ENCODE measurements around the gene SEL1L2. TPM values are rescaled to one million over a fixed set of nuclear protein-coding genes. Genes with fewer than 3 reads are reported as not detected.
A peak's percentile ranks its signal among the peaks of the same experiment; 100 is the strongest.

Gene SEL1L2
- total and polyA plus RNA-seq, 4 donors: 0.95 to 6.3 TPM; not detected in 2

DNA sequence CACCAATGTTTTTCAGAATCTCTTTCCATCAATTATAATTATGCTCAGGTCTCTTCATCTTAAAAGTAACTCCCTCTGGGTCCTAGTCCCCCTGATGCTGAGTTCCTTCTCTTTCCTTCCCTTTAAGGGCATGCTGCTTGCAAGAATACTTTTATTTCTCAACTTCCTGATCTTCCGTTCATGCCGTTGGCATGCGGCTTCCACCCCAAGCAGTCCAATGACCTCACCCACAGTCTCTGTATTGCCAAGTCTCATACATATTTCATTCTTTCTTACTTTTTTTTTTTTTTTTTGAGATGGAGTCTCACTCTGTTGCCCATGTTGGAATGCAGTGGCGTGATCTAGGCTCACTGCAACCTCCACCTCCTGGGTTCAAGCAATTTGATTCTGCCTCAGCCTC is 122.1 kb downstream of the SEL1L2 start:
- Histone ChIP-seq H3K4me1 (ENCODE audit: control insufficient read depth in 1 of 2, insufficient read depth in 2 of 2, low read length in 2 of 2) (peaks cover 0 to 8% of the 10 kb centered on the region in 2 donors), H3K9me3 (ENCODE audit: control insufficient read depth, low read length) (no peaks in the 10 kb centered on the region), H3K27ac (ENCODE audit: low read depth in 1 of 2, low read length in 2 of 2) (peak overlapping the region in 1 of 2 donors; percentile 38), H3K27me3 (ENCODE audit: control insufficient read depth in 1 of 2, insufficient read depth in 2 of 2, low read length in 1 of 2) (no peaks in the 10 kb centered on the region), H3K4me3 (ENCODE audit: low read length in 2 of 2) (no peak overlapping the region), H3K36me3 (ENCODE audit: control insufficient read depth in 1 of 2, insufficient read depth in 2 of 2, low read length in 1 of 2) (no peaks in the 10 kb centered on the region)
- WGBS, 2 donors: 18 to 20% methylated on average over 4 of the region's 4 CpGs
- DNase-seq (peak; percentile 65 to 82), ATAC-seq (ENCODE audit: low FRiP score) (peak; percentile 80)
- intact Hi-C loops (cut with DNase I): no loop called here

GRCh38 chr20:13865791-13866351 is 124.5 kb downstream of the SEL1L2 start:
- WGBS, 2 donors: 14 to 29% methylated on average over 5 of the region's 5 CpGs

DNA sequence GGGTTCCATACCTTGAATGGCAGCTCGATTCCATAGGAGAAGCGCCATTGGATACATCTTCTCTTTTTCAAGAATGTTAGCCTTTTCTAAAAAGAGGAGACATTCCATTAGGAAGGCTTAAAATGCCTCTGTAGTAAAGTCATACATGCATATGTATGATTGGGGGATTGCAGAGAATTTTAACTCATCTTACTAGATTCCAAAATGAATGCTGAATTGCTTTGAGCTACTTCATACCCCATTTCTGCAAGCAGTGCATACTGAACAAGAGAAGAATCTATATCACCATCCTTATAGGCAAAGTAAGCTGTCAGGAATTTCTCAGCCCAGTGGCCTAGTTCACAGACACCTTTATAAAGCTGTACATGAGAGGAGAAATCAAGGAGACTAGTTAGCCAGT is 125.3 kb downstream of the SEL1L2 start:
- Histone ChIP-seq H3K4me1 (ENCODE audit: control insufficient read depth in 1 of 2, insufficient read depth in 2 of 2, low read length in 2 of 2) (peaks cover 0 to 8% of the 10 kb centered on the region in 2 donors), H3K27ac (ENCODE audit: low read depth in 1 of 2, low read length in 2 of 2) (peak overlapping the region; percentile 57 to 67), H3K36me3 (ENCODE audit: control insufficient read depth in 1 of 2, insufficient read depth in 2 of 2, low read length in 1 of 2) (no peaks in the 10 kb centered on the region), H3K4me3 (ENCODE audit: low read length in 2 of 2) (no peak overlapping the region), H3K9me3 (ENCODE audit: control insufficient read depth, low read length) (no peaks in the 10 kb centered on the region), H3K27me3 (ENCODE audit: control insufficient read depth in 1 of 2, insufficient read depth in 2 of 2, low read length in 1 of 2) (no peaks in the 10 kb centered on the region)
- ATAC-seq (ENCODE audit: low FRiP score) (no peak), DNase-seq (no peak)
- WGBS, 2 donors: 81 to 84% methylated on average over 2 of the region's 2 CpGs
- intact Hi-C loops (cut with DNase I): no loop called here

More at GRCh38 chr20:13865791-13866351, 124.5 kb downstream of the SEL1L2 start:
- Histone ChIP-seq H3K4me3 (ENCODE audit: low read length in 2 of 2) (no peak overlapping the region), H3K27ac (ENCODE audit: low read depth in 1 of 2, low read length in 2 of 2) (peak overlapping the region; percentile 67 to 80), H3K9me3 (ENCODE audit: control insufficient read depth, low read length) (no peaks in the 10 kb centered on the region), H3K27me3 (ENCODE audit: control insufficient read depth in 1 of 2, insufficient read depth in 2 of 2, low read length in 1 of 2) (no peaks in the 10 kb centered on the region), H3K4me1 (ENCODE audit: control insufficient read depth in 1 of 2, insufficient read depth in 2 of 2, low read length in 2 of 2) (peaks cover 0 to 8% of the 10 kb centered on the region in 2 donors), H3K36me3 (ENCODE audit: control insufficient read depth in 1 of 2, insufficient read depth in 2 of 2, low read length in 1 of 2) (no peaks in the 10 kb centered on the region)
- ATAC-seq (ENCODE audit: low FRiP score) (peak; percentile 71), DNase-seq (no peak)
- intact Hi-C loops (cut with DNase I): no loop called here

DNA sequence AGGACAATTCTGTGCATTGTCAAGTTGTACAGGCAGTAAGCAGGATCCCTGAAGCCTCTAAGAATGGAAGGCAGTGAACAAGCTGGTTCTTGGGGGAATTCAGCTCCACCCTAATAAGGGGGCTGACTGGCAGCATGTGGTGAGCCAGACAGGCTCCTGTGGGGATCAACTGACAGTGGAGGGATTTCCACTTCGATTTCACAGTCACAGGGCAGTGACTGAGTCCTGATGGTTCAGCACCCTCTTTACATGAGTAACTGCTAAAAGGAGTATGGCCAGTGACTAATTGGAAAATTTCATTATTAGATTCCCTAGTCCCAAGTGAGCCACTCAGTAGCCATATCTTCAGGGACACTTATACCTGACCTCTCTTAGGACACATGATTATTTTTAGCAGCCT is 127.2 kb downstream of the SEL1L2 start:
- Histone ChIP-seq H3K36me3 (ENCODE audit: control insufficient read depth in 1 of 2, insufficient read depth in 2 of 2, low read length in 1 of 2) (no peaks in the 10 kb centered on the region), H3K27ac (ENCODE audit: low read depth in 1 of 2, low read length in 2 of 2) (no peak overlapping the region), H3K27me3 (ENCODE audit: control insufficient read depth in 1 of 2, insufficient read depth in 2 of 2, low read length in 1 of 2) (no peaks in the 10 kb centered on the region), H3K4me3 (ENCODE audit: low read length in 2 of 2) (no peak overlapping the region), H3K9me3 (ENCODE audit: control insufficient read depth, low read length) (no peaks in the 10 kb centered on the region), H3K4me1 (ENCODE audit: control insufficient read depth in 1 of 2, insufficient read depth in 2 of 2, low read length in 2 of 2) (peaks cover 0 to 8% of the 10 kb centered on the region in 2 donors)
- DNase-seq (no peak), ATAC-seq (ENCODE audit: low FRiP score) (no peak)
- 79% methylated on average over 1 of the region's 1 CpG for WGBS, 2 donors
- intact Hi-C loops (cut with DNase I): no loop called here

DNA sequence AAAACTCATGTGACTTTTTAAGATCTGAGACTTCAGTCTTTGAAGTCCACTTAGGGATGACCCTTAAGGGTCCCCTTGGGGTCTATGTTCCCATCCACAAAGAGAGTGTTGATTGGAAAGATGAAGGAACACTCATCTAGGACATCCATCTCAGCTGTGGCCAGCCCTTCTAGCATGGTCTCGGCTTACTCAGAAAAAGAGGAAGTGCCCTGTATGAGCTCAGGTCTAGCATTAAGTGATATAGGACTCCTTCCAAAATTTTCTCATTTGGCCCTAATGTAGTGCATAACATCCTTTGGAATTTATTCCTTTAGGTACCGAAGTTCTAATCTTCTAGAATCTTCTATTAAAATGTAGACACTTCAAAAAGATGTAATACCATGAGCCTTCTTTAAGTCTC is 128.2 kb downstream of the SEL1L2 start:
- 79 to 85% methylated on average over 2 of the region's 2 CpGs for WGBS, 2 donors
- ATAC-seq (ENCODE audit: low FRiP score) (no peak), DNase-seq (no peak)
- intact Hi-C loops (cut with DNase I): no loop called here
- Histone ChIP-seq H3K27me3 (ENCODE audit: control insufficient read depth in 1 of 2, insufficient read depth in 2 of 2, low read length in 1 of 2) (no peaks in the 10 kb centered on the region), H3K4me3 (ENCODE audit: low read length in 2 of 2) (no peak overlapping the region), H3K9me3 (ENCODE audit: control insufficient read depth, low read length) (peaks cover 1% of the 10 kb centered on the region), H3K36me3 (ENCODE audit: control insufficient read depth in 1 of 2, insufficient read depth in 2 of 2, low read length in 1 of 2) (no peaks in the 10 kb centered on the region), H3K4me1 (ENCODE audit: control insufficient read depth in 1 of 2, insufficient read depth in 2 of 2, low read length in 2 of 2) (peaks cover 4 to 8% of the 10 kb centered on the region in 2 donors), H3K27ac (ENCODE audit: low read depth in 1 of 2, low read length in 2 of 2) (no peak overlapping the region)

GRCh38 chr20:13858871-13859270 is 131.5 kb downstream of the SEL1L2 start:
- no peak for DNase-seq
- H3K9me3 ChIP-seq (ENCODE audit: control insufficient read depth, low read length): peaks cover 1% of the 10 kb centered on the region
- ATAC-seq (ENCODE audit: low FRiP score): no peak
- H3K36me3 ChIP-seq (ENCODE audit: control insufficient read depth in 1 of 2, insufficient read depth in 2 of 2, low read length in 1 of 2): no peaks in the 10 kb centered on the region
- intact Hi-C loops (cut with DNase I): no loop called here
- H3K4me3 ChIP-seq (ENCODE audit: low read length in 2 of 2): no peak overlapping the region
- H3K4me1 ChIP-seq (ENCODE audit: control insufficient read depth in 1 of 2, insufficient read depth in 2 of 2, low read length in 2 of 2): peaks cover 0 to 4% of the 10 kb centered on the region in 2 donors
- no peaks in the 10 kb centered on the region for H3K27me3 ChIP-seq (ENCODE audit: control insufficient read depth in 1 of 2, insufficient read depth in 2 of 2, low read length in 1 of 2)
- no peak overlapping the region for H3K27ac ChIP-seq (ENCODE audit: low read depth in 1 of 2, low read length in 2 of 2)

- no peak overlapping the region for H3K27ac ChIP-seq (ENCODE audit: low read depth in 1 of 2, low read length in 2 of 2)
- no peaks in the 10 kb centered on the region for H3K36me3 ChIP-seq (ENCODE audit: control insufficient read depth in 1 of 2, insufficient read depth in 2 of 2, low read length in 1 of 2)
- DNase-seq (no peak), ATAC-seq (ENCODE audit: low FRiP score) (no peak)
- no peak overlapping the region for H3K4me3 ChIP-seq (ENCODE audit: low read length in 2 of 2)
- peaks cover 1% of the 10 kb centered on the region for H3K9me3 ChIP-seq (ENCODE audit: control insufficient read depth, low read length)
- intact Hi-C loops (cut with DNase I): no loop called here
- WGBS, 2 donors: 94% methylated on average over 5 of the region's 5 CpGs
- no peaks in the 10 kb centered on the region for H3K27me3 ChIP-seq (ENCODE audit: control insufficient read depth in 1 of 2, insufficient read depth in 2 of 2, low read length in 1 of 2)
- H3K4me1 ChIP-seq (ENCODE audit: control insufficient read depth in 1 of 2, insufficient read depth in 2 of 2, low read length in 2 of 2): peaks cover 0 to 4% of the 10 kb centered on the region in 2 donors
Observed at GRCh38 chr20:13858439-13858838, 132.0 kb downstream of the SEL1L2 start.

DNA sequence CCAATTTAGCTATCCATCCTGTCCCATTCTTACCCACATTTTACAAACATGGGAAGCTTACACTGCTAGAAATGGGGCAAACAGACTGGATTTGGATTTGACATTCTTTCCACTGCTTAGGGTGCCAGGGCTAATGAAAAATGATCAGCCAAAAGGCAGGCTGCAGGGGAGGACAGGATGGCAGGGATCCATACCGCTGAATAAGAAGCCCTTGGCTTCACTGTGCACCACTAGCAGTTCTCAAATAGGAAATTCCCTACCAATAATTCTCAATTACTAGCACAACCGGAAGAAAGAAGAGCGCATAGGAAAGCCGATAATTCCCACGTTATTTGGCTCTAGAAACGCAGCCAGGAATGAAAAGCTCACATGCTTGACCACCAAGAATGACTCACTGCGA is 132.5 kb downstream of the SEL1L2 start:
- H3K27ac ChIP-seq (ENCODE audit: low read depth in 1 of 2, low read length in 2 of 2): no peak overlapping the region
- no peaks in the 10 kb centered on the region for H3K27me3 ChIP-seq (ENCODE audit: control insufficient read depth in 1 of 2, insufficient read depth in 2 of 2, low read length in 1 of 2)
- no peak for DNase-seq
- intact Hi-C loops (cut with DNase I): no loop called here
- WGBS, 2 donors: 91 to 93% methylated on average over 7 of the region's 7 CpGs
- no peak for ATAC-seq (ENCODE audit: low FRiP score)
- H3K36me3 ChIP-seq (ENCODE audit: control insufficient read depth in 1 of 2, insufficient read depth in 2 of 2, low read length in 1 of 2): no peaks in the 10 kb centered on the region
- H3K4me1 ChIP-seq (ENCODE audit: control insufficient read depth in 1 of 2, insufficient read depth in 2 of 2, low read length in 2 of 2): peaks cover 0 to 4% of the 10 kb centered on the region in 2 donors
- H3K9me3 ChIP-seq (ENCODE audit: control insufficient read depth, low read length): peaks cover 1% of the 10 kb centered on the region
- no peak overlapping the region for H3K4me3 ChIP-seq (ENCODE audit: low read length in 2 of 2)

DNA sequence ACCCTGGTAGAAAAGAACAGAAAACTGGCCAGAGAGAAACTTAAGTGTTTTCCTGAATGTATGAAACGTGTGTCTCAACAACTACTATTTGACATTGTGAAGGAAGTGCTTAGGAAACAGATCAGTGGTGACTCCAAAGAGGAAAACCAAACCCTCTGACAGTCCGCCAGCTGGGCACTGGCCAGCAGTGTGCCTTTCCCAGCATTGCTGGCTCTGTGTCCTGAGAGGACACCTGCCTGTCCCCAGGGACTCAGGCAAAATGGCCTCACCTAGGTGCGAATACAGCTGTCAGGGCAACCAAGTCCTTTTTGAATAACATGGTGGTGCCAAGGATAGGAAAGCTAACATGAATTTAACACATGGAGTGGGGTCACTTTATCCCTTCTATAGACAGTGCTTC is 133.1 kb downstream of the SEL1L2 start:
- Histone ChIP-seq H3K4me3 (ENCODE audit: low read length in 2 of 2) (no peak overlapping the region), H3K27ac (ENCODE audit: low read depth in 1 of 2, low read length in 2 of 2) (no peak overlapping the region), H3K27me3 (ENCODE audit: control insufficient read depth in 1 of 2, insufficient read depth in 2 of 2, low read length in 1 of 2) (no peaks in the 10 kb centered on the region), H3K9me3 (ENCODE audit: control insufficient read depth, low read length) (peaks cover 1% of the 10 kb centered on the region), H3K4me1 (ENCODE audit: control insufficient read depth in 1 of 2, insufficient read depth in 2 of 2, low read length in 2 of 2) (peaks cover 0 to 4% of the 10 kb centered on the region in 2 donors), H3K36me3 (ENCODE audit: control insufficient read depth in 1 of 2, insufficient read depth in 2 of 2, low read length in 1 of 2) (no peaks in the 10 kb centered on the region)
- intact Hi-C loops (cut with DNase I): no loop called here
- DNase-seq (peak in 1 of 2 donors; percentile 84), ATAC-seq (ENCODE audit: low FRiP score) (no peak)
- WGBS, 2 donors: 77 to 87% methylated on average over 3 of the region's 3 CpGs
